Choroid plexus epithelial cell (primary cell): ENCODE measurements around the gene ATG9B.

ENCODE experiments used
- DNase-seq: peaks from one replicate; pipeline ENCODE4 v3.0.0-alpha.2; 2010; ENCODE audit warnings: low read depth
- H3K4me3 ChIP-seq: 2 replicates; pipeline ENCODE4 v1.5.1; 2011; ENCODE audit warnings: low read depth, mild to moderate bottlenecking, control low read depth, low read length, moderate library complexity
- TF ChIP-seq, protein P1 (sequence below): conservative IDR thresholded peaks from 2 replicates; pipeline ENCODE4 v1.5.1; 2011; ENCODE audit warnings: low read depth, mild to moderate bottlenecking, control low read depth, inconsistent platforms, low read length, moderate library complexity

ATG9B gene

DNA sequence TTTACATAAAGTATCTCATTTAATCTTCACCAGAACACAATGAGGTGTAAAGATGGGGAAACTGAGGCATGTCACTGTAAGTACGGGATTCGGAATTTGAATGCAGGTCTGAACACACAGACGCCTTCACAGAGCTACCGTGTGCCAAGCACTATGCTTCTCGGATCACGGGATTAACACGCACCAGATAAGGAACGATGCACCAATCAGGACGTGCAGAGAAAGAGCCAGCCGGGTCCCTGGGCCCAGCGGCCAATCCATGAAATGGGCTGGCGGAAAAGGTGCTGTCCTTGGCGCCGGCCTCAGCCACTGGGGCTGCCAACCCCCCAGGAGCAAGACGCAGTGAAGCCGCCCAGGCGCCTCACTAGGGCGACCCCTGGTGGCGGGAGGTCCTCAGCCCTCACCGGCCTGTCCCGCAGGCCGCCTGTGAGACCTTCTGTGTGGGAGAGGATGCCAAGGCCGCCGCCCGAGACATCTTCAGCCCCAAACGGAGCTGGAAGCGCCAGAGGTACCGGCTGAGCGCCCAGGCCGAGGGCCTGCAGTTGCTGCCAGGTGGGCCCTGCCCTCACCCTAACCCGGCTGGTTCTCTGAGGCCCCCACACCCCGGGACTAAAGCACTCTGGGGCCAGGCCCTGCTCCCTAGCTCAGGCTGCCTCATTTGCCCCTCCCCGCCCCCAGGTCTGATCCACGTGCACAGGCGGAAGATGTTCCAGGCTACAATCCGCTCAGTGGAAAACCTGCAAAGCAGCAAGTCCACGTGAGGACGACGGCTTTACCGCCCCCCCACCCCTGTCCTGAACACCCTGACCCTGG lies 15.6 kb downstream of the ATG9B start:
- TF ChIP-seq, protein P1, sequence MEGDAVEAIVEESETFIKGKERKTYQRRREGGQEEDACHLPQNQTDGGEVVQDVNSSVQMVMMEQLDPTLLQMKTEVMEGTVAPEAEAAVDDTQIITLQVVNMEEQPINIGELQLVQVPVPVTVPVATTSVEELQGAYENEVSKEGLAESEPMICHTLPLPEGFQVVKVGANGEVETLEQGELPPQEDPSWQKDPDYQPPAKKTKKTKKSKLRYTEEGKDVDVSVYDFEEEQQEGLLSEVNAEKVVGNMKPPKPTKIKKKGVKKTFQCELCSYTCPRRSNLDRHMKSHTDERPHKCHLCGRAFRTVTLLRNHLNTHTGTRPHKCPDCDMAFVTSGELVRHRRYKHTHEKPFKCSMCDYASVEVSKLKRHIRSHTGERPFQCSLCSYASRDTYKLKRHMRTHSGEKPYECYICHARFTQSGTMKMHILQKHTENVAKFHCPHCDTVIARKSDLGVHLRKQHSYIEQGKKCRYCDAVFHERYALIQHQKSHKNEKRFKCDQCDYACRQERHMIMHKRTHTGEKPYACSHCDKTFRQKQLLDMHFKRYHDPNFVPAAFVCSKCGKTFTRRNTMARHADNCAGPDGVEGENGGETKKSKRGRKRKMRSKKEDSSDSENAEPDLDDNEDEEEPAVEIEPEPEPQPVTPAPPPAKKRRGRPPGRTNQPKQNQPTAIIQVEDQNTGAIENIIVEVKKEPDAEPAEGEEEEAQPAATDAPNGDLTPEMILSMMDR, result peak; percentile 74
- H3K4me3 ChIP-seq, result peak overlapping the region; percentile 28
- peak; percentile 46 for DNase-seq

DNA sequence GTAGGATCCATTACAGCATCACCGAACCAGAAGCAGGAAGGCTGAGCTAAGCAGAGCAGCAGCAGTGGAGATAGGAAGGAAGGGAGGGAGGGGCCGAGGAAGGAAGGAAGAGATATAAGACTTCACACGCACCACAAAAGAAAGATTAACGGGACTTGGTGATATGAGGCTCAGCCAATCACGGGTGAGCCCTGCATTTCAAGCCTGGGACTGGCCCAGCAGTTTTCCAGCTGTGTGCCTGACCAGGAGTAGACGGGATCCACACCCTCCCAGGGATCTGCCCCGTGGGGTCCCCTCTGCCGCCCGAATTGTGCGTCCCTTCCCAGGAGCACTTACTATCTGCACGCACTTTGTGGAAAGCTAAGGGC lies 16.2 kb downstream of the ATG9B start:
- peak; percentile 13 for DNase-seq
- H3K4me3 ChIP-seq, result no peak overlapping the region
- TF ChIP-seq, protein P1, result no peak

- DNase-seq, result peak; percentile 20
- TF ChIP-seq, protein P1, result no peak
- H3K4me3 ChIP-seq, result no peak overlapping the region
Measured at GRCh38 chr7:151007469-151007898, 16.8 kb downstream of the ATG9B start.

DNA sequence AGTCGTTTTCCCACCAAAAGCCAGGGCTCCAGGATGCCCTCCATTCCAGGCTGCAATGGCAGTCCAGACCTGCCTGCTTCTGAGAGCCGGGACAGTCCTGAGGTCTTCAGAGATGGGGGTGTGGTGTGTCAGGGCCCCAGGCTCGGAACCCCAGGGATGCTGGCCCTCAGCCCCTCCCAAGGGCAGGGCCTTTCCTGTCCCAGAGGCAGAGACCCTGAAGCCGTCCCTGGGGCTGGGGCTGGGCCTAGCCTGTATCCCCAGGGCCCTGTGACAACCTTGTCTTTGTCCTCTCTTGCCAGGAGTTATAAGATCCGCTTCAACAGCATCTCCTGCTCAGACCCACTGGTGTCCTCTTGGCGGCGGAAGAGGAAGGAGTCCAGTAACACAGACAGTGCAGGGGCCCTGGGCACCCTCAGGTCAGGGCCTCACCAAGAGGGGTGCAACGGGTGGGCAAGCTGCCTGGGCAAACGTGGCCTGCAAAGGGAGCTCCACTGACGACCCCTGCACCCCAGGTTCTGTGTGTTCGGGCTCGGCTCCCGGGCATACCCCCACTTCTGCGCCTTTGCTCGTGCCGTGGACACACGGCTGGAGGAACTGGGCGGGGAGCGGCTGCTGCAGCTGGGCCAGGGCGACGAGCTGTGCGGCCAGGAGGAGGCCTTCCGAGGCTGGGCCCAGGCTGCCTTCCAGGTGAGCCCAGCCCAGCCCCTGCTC lies 17.5 kb downstream of the ATG9B start:
- TF ChIP-seq, protein P1, result no peak
- no peak for DNase-seq
- H3K4me3 ChIP-seq, result no peak overlapping the region

GRCh38 chr7:151005566-151005965 lies 18.7 kb downstream of the ATG9B start:
- no peak for DNase-seq
- TF ChIP-seq, protein P1, result no peak

DNA sequence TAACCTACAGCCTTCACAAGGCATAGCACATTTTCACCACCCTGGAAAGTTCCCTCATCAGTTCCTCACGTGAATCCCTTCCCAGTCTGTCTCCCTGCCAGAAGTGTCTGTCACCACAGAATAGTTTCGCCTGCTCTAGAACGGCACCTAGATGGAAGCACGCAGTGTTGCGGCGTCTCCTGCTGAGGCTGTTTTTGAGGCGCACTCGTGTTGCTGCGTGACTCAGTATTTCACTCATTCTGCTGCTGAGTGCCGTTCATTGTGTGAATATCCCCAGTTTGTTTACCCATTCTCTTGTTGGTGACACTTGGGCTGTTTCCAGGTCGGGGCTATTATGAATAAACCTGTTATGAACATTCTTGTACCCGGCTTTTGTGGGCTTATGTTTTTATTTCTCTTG lies 20.7 kb downstream of the ATG9B start:
- no peak for DNase-seq
- no peak overlapping the region for H3K4me3 ChIP-seq
- TF ChIP-seq, protein P1, result no peak

More at GRCh38 chr7:151005566-151005965, 18.7 kb downstream of the ATG9B start:
- H3K4me3 ChIP-seq, result no peak overlapping the region
